Stimulated activated CD4-positive, alpha-beta T cell treated with anti-CD3 and anti-CD28 coated beads, Interleukin-12 subunit alpha, Interleukin-12 subunit beta, amount 100 ng/mL, for 48 hours (primary cell): ENCODE data around the gene LRIT3.
A peak's percentile ranks its signal among the peaks of the same experiment; 100 is the strongest.

ENCODE experiments used
- DNase-seq, 3 donors: peaks; one replicate each; pipeline ENCODE4 v3.0.0-alpha.2; 2020; ENCODE audit warnings: low read depth in 2 of 3, low spot score in 1 of 3

LRIT3 gene

GRCh38 chr4:109847896-109848442, at the start of gene LRIT3:
Gene LRIT3, plus strand, starts transcription at chr4:109848107. Its CDS starts 95 bp downstream, at chr4:109848202.
- DNase-seq, result no peak

GRCh38 chr4:109798866-109799265, 49.0 kb upstream of the LRIT3 start:
- no peak for DNase-seq

- no peak for DNase-seq
Measured at GRCh38 chr4:109801099-109801789, 46.7 kb upstream of the LRIT3 start.

- no peak for DNase-seq
Measured at GRCh38 chr4:109801895-109802319, 46.0 kb upstream of the LRIT3 start, which contains the start of gene CFI. Gene CFI, minus strand, starts transcription at chr4:109801999. Its CDS starts 28 bp downstream, at chr4:109801971.

- peak in 1 of 3 donors; percentile 8 for DNase-seq
Measured at GRCh38 chr4:109803924-109804571, 43.9 kb upstream of the LRIT3 start.

GRCh38 chr4:109809655-109810054, 38.3 kb upstream of the LRIT3 start:
- DNase-seq, result no peak

- DNase-seq, result no peak
Measured at GRCh38 chr4:109810552-109811387, 37.1 kb upstream of the LRIT3 start.

GRCh38 chr4:109811707-109812106, 36.2 kb upstream of the LRIT3 start:
- no peak for DNase-seq

- peak; percentile 83 to 85 (median 85) for DNase-seq
Measured at GRCh38 chr4:109815151-109816081, 32.5 kb upstream of the LRIT3 start, which contains the start of gene GAR1. Gene GAR1, plus strand, starts transcription at chr4:109815762. Its CDS starts 403 bp downstream, at chr4:109816165.

- DNase-seq, result peak; percentile 14 to 34 (median 21)
Measured at GRCh38 chr4:109816082-109816442, 31.8 kb upstream of the LRIT3 start.

- no peak for DNase-seq
Measured at GRCh38 chr4:109816894-109817293, 31.0 kb upstream of the LRIT3 start.

GRCh38 chr4:109818268-109818667, 29.6 kb upstream of the LRIT3 start:
- no peak for DNase-seq

- no peak for DNase-seq
Measured at GRCh38 chr4:109820563-109820962, 27.3 kb upstream of the LRIT3 start.

GRCh38 chr4:109821185-109821584, 26.7 kb upstream of the LRIT3 start:
- DNase-seq, result no peak

GRCh38 chr4:109826719-109827118, 21.2 kb upstream of the LRIT3 start:
- no peak for DNase-seq

- DNase-seq, result no peak
Measured at GRCh38 chr4:109827672-109828071, 20.2 kb upstream of the LRIT3 start, which contains the start of gene RRH. Gene RRH, plus strand, starts transcription at chr4:109827972. Its CDS starts 56 bp downstream, at chr4:109828028.

GRCh38 chr4:109833756-109834155, 14.2 kb upstream of the LRIT3 start:
- DNase-seq, result no peak

- DNase-seq, result no peak
Measured at GRCh38 chr4:109836985-109837384, 10.9 kb upstream of the LRIT3 start.

- DNase-seq, result no peak
Measured at GRCh38 chr4:109846395-109847098, 1.4 kb upstream of the LRIT3 start.

- no peak for DNase-seq
Measured at GRCh38 chr4:109848501-109848900, 594 bp downstream of the LRIT3 start.
